Fibroblast of the conjunctiva (primary cell): ENCODE results near the gene UBE3B.

Experiments
- DNase-seq: peaks from one replicate; pipeline ENCODE4 v3.0.0-alpha.2; 2010; ENCODE audit warnings: low read depth

The UBE3B gene

GRCh38 chr12:109494348-109494881, 17.0 kb downstream of the UBE3B start:
- no peak for DNase-seq

- DNase-seq: no peak
Observed at GRCh38 chr12:109495012-109495411, 17.6 kb downstream of the UBE3B start.

GRCh38 chr12:109496306-109496705, 18.9 kb downstream of the UBE3B start:
- DNase-seq: no peak

- no peak for DNase-seq
Observed at GRCh38 chr12:109497675-109498074, 20.2 kb downstream of the UBE3B start.

- no peak for DNase-seq
Observed at GRCh38 chr12:109500406-109501185, 23.2 kb downstream of the UBE3B start.

GRCh38 chr12:109501299-109501698, 23.9 kb downstream of the UBE3B start:
- DNase-seq: no peak

- no peak for DNase-seq
Observed at GRCh38 chr12:109502332-109502731, 24.9 kb downstream of the UBE3B start.

GRCh38 chr12:109503611-109504010, 26.2 kb downstream of the UBE3B start:
- DNase-seq: no peak

GRCh38 chr12:109504068-109504467, 26.6 kb downstream of the UBE3B start:
- no peak for DNase-seq

GRCh38 chr12:109510196-109510595, 32.8 kb downstream of the UBE3B start:
- no peak for DNase-seq

- no peak for DNase-seq
Observed at GRCh38 chr12:109512608-109513007, 35.2 kb downstream of the UBE3B start.

GRCh38 chr12:109513051-109513450, 35.6 kb downstream of the UBE3B start:
- no peak for DNase-seq

- no peak for DNase-seq
Observed at GRCh38 chr12:109513977-109514376, 36.5 kb downstream of the UBE3B start.

- no peak for DNase-seq
Observed at GRCh38 chr12:109517619-109518018, 40.2 kb downstream of the UBE3B start.

GRCh38 chr12:109518820-109519665, 41.6 kb downstream of the UBE3B start:
- DNase-seq: peak; percentile 24

- no peak for DNase-seq
Observed at GRCh38 chr12:109519787-109520186, 42.4 kb downstream of the UBE3B start.

- DNase-seq: no peak
Observed at GRCh38 chr12:109521831-109522230, 44.4 kb downstream of the UBE3B start.

- no peak for DNase-seq
Observed at GRCh38 chr12:109523071-109523470, 45.6 kb downstream of the UBE3B start.

GRCh38 chr12:109523504-109523903, 46.1 kb downstream of the UBE3B start:
- no peak for DNase-seq

GRCh38 chr12:109524466-109525278, 47.2 kb downstream of the UBE3B start:
- no peak for DNase-seq

- DNase-seq: no peak
Observed at GRCh38 chr12:109525279-109525585, 47.8 kb downstream of the UBE3B start.

- DNase-seq: no peak
Observed at GRCh38 chr12:109527489-109528123, 50.2 kb downstream of the UBE3B start.
